ENCODE data around the gene SLC7A11.

The SLC7A11 gene

GRCh38 chr4:138196153-138196552 is 46.0 kb downstream of the SLC7A11 start:
- H3K36me3 ChIP-seq (ENCODE audit: low read depth) = peaks cover 78% of the 10 kb centered on the region
- no peak overlapping the region for H3K27ac ChIP-seq (ENCODE audit: poor library complexity, severe bottlenecking)
- no peak overlapping the region for H3K4me3 ChIP-seq (ENCODE audit: severe bottlenecking)
- ATAC-seq (ENCODE audit: low read depth) (no peak), DNase-seq (ENCODE audit: low spot score) (no peak)
- H3K27me3 ChIP-seq (ENCODE audit: insufficient read depth, poor library complexity, severe bottlenecking) = no peaks in the 10 kb centered on the region
- no peaks in the 10 kb centered on the region for H3K9me3 ChIP-seq (ENCODE audit: severe bottlenecking)
- TF ChIP-seq CTCF (IDR thresholded peaks at IDR 0.05; ENCODE audit: poor library complexity, severe bottlenecking) = no peak
- peaks cover 32% of the 10 kb centered on the region for H3K4me1 ChIP-seq (ENCODE audit: insufficient read depth, poor library complexity, severe bottlenecking)

- no peak for ATAC-seq (ENCODE audit: low read depth)
- no peak for DNase-seq (ENCODE audit: low spot score)
- H3K4me3 ChIP-seq (ENCODE audit: severe bottlenecking) = no peak overlapping the region
- H3K4me1 ChIP-seq (ENCODE audit: insufficient read depth, poor library complexity, severe bottlenecking) = peaks cover 21% of the 10 kb centered on the region
- TF ChIP-seq CTCF (IDR thresholded peaks at IDR 0.05; ENCODE audit: poor library complexity, severe bottlenecking) = no peak
- H3K9me3 ChIP-seq (ENCODE audit: severe bottlenecking) = no peaks in the 10 kb centered on the region
- H3K36me3 ChIP-seq (ENCODE audit: low read depth) = peaks cover 69% of the 10 kb centered on the region
- no peaks in the 10 kb centered on the region for H3K27me3 ChIP-seq (ENCODE audit: insufficient read depth, poor library complexity, severe bottlenecking)
- no peak overlapping the region for H3K27ac ChIP-seq (ENCODE audit: poor library complexity, severe bottlenecking)
These were observed 48.2 kb downstream of the SLC7A11 start for GRCh38 chr4:138193963-138194362.

GRCh38 chr4:138192113-138192512 is 50.0 kb downstream of the SLC7A11 start:
- Histone ChIP-seq H3K27ac (ENCODE audit: poor library complexity, severe bottlenecking) (no peak overlapping the region), H3K4me1 (ENCODE audit: insufficient read depth, poor library complexity, severe bottlenecking) (peaks cover 22% of the 10 kb centered on the region)

GRCh38 chr4:138190452-138190858 is 51.7 kb downstream of the SLC7A11 start:
- Histone ChIP-seq H3K27me3 (ENCODE audit: insufficient read depth, poor library complexity, severe bottlenecking) (no peaks in the 10 kb centered on the region), H3K36me3 (ENCODE audit: low read depth) (peaks cover 36% of the 10 kb centered on the region), H3K4me1 (ENCODE audit: insufficient read depth, poor library complexity, severe bottlenecking) (peaks cover 22% of the 10 kb centered on the region), H3K4me3 (ENCODE audit: severe bottlenecking) (no peak overlapping the region), H3K9me3 (ENCODE audit: severe bottlenecking) (no peaks in the 10 kb centered on the region), H3K27ac (ENCODE audit: poor library complexity, severe bottlenecking) (no peak overlapping the region)
- no peak for DNase-seq (ENCODE audit: low spot score)
- no peak for TF ChIP-seq CTCF (IDR thresholded peaks at IDR 0.05; ENCODE audit: poor library complexity, severe bottlenecking)
- no peak for ATAC-seq (ENCODE audit: low read depth)

More at GRCh38 chr4:138192113-138192512, 50.0 kb downstream of the SLC7A11 start:
- no peak for ATAC-seq (ENCODE audit: low read depth)
- Histone ChIP-seq H3K4me3 (ENCODE audit: severe bottlenecking) (no peak overlapping the region), H3K36me3 (ENCODE audit: low read depth) (peaks cover 52% of the 10 kb centered on the region), H3K9me3 (ENCODE audit: severe bottlenecking) (no peaks in the 10 kb centered on the region), H3K27me3 (ENCODE audit: insufficient read depth, poor library complexity, severe bottlenecking) (no peaks in the 10 kb centered on the region)
- TF ChIP-seq CTCF (IDR thresholded peaks at IDR 0.05; ENCODE audit: poor library complexity, severe bottlenecking) = no peak
- no peak for DNase-seq (ENCODE audit: low spot score)

- H3K27ac ChIP-seq (ENCODE audit: poor library complexity, severe bottlenecking) = peak overlapping the region; percentile 73
These were observed 52.9 kb downstream of the SLC7A11 start for GRCh38 chr4:138189206-138189605.

More at GRCh38 chr4:138189206-138189605, 52.9 kb downstream of the SLC7A11 start:
- Histone ChIP-seq H3K4me3 (ENCODE audit: severe bottlenecking) (no peak overlapping the region), H3K27me3 (ENCODE audit: insufficient read depth, poor library complexity, severe bottlenecking) (no peaks in the 10 kb centered on the region), H3K9me3 (ENCODE audit: severe bottlenecking) (no peaks in the 10 kb centered on the region), H3K4me1 (ENCODE audit: insufficient read depth, poor library complexity, severe bottlenecking) (peaks cover 22% of the 10 kb centered on the region), H3K36me3 (ENCODE audit: low read depth) (peaks cover 23% of the 10 kb centered on the region)
- TF ChIP-seq CTCF (IDR thresholded peaks at IDR 0.05; ENCODE audit: poor library complexity, severe bottlenecking) = no peak
- DNase-seq (ENCODE audit: low spot score) (no peak), ATAC-seq (ENCODE audit: low read depth) (no peak)
